H9 (cell line): ENCODE measurements around the gene PALS2. TPM values are rescaled to one million over a fixed set of nuclear protein-coding genes. Genes with fewer than 3 reads are reported as not detected.

Experiments used
- DNase-seq: peaks from one replicate; pipeline ENCODE4 v3.0.0-alpha.2; 2017
- H2AFZ ChIP-seq: one replicate; pipeline ENCODE4 v1.6.1; 2013; ENCODE audit warnings: mild to moderate bottlenecking, low read length, control low read depth, moderate library complexity
- H2AK5ac ChIP-seq: 2 replicates; pipeline ENCODE4 v1.6.1; 2013; ENCODE audit warnings: low read length, control low read depth, mixed read lengths; ENCODE audit not compliant: insufficient read length
- H2BK120ac ChIP-seq: one replicate; pipeline ENCODE4 v1.6.1; 2013; ENCODE audit warnings: low read depth, mild to moderate bottlenecking, low read length, control low read depth, inconsistent platforms; ENCODE audit not compliant: poor library complexity, severe bottlenecking
- H2BK12ac ChIP-seq: 2 replicates; pipeline ENCODE4 v1.6.1; 2013; ENCODE audit warnings: low read length, control low read depth, mixed read lengths, low read depth; ENCODE audit not compliant: insufficient read length
- H2BK15ac ChIP-seq: 2 replicates; pipeline ENCODE4 v1.6.1; 2013; ENCODE audit warnings: low read depth, low read length, control low read depth
- H2BK20ac ChIP-seq: one replicate; pipeline ENCODE4 v1.6.1; 2013; ENCODE audit warnings: low read depth, mild to moderate bottlenecking, low read length, control low read depth, inconsistent platforms; ENCODE audit not compliant: poor library complexity, severe bottlenecking
- H2BK5ac ChIP-seq: 2 replicates; pipeline ENCODE4 v1.6.1; 2013; ENCODE audit warnings: low read length, control low read depth, mixed read lengths; ENCODE audit not compliant: insufficient read length
- H3K14ac ChIP-seq: 2 replicates; pipeline ENCODE4 v1.6.1; 2013; ENCODE audit warnings: low read length, control low read depth; ENCODE audit not compliant: insufficient read depth
- H3K18ac ChIP-seq: 2 replicates; pipeline ENCODE4 v1.6.1; 2013; ENCODE audit warnings: low read depth, mild to moderate bottlenecking, mixed read lengths, low read length, control low read depth; ENCODE audit not compliant: insufficient read length
- H3K23ac ChIP-seq: 2 replicates; pipeline ENCODE4 v1.6.1; 2013; ENCODE audit warnings: low read length, control low read depth, mixed read lengths, low read depth; ENCODE audit not compliant: insufficient read length
- H3K23me2 ChIP-seq: 2 replicates; pipeline ENCODE4 v1.6.1; 2013; ENCODE audit warnings: low read depth, mild to moderate bottlenecking, mixed read lengths, low read length, control low read depth; ENCODE audit not compliant: insufficient read length, poor library complexity, severe bottlenecking
- H3K27ac ChIP-seq: 2 replicates; pipeline ENCODE4 v1.5.1; 2013; ENCODE audit warnings: low read length, control low read depth, mixed read lengths, low read depth; ENCODE audit not compliant: insufficient read length
- H3K27me3 ChIP-seq: 2 replicates; pipeline ENCODE4 v1.6.1; 2013; ENCODE audit warnings: low read length, control low read depth, inconsistent platforms; ENCODE audit not compliant: insufficient read depth
- H3K4ac ChIP-seq: 2 replicates; pipeline ENCODE4 v1.6.1; 2013; ENCODE audit warnings: low read depth, mild to moderate bottlenecking, control low read depth, inconsistent platforms, low read length, moderate library complexity
- H3K4me1 ChIP-seq: 2 replicates; pipeline ENCODE4 v1.6.1; 2013; ENCODE audit warnings: low read length, control low read depth, inconsistent platforms; ENCODE audit not compliant: insufficient read depth
- H3K4me2 ChIP-seq: 2 replicates; pipeline ENCODE4 v1.6.1; 2013; ENCODE audit warnings: low read length, control low read depth, mixed read lengths; ENCODE audit not compliant: insufficient read length, insufficient read depth
- H3K56ac ChIP-seq: 2 replicates; pipeline ENCODE4 v1.6.1; 2013; ENCODE audit warnings: low read depth, mild to moderate bottlenecking, mixed read lengths, low read length, control low read depth; ENCODE audit not compliant: insufficient read length
- H3K79me1 ChIP-seq: 2 replicates; pipeline ENCODE4 v1.6.1; 2013; ENCODE audit warnings: low read depth, mild to moderate bottlenecking, moderate library complexity, low read length, control low read depth, inconsistent platforms; ENCODE audit not compliant: insufficient read depth, poor library complexity, severe bottlenecking
- H3K79me2 ChIP-seq: 2 replicates; pipeline ENCODE4 v1.6.1; 2013; ENCODE audit warnings: low read length, control low read depth, inconsistent platforms; ENCODE audit not compliant: insufficient read depth
- H3K9ac ChIP-seq: 2 replicates; pipeline ENCODE4 v1.6.1; 2013; ENCODE audit warnings: low read length, control low read depth, mixed read lengths; ENCODE audit not compliant: insufficient read length; ENCODE audit errors: extremely low read depth
- H3K9me3 ChIP-seq: one replicate; pipeline ENCODE4 v1.6.1; 2013; ENCODE audit warnings: low read depth, low read length, inconsistent platforms; ENCODE audit not compliant: control insufficient read depth
- H3T11ph ChIP-seq: one replicate; pipeline ENCODE4 v1.6.1; 2013; ENCODE audit warnings: mild to moderate bottlenecking, low read length, control low read depth, inconsistent platforms
- H4K20me1 ChIP-seq: one replicate; pipeline ENCODE4 v1.6.1; 2013; ENCODE audit not compliant: control insufficient read depth, insufficient read length, insufficient read depth
- H4K5ac ChIP-seq: 2 replicates; pipeline ENCODE4 v1.6.1; 2013; ENCODE audit warnings: low read depth, mild to moderate bottlenecking, mixed read lengths, low read length, control low read depth; ENCODE audit not compliant: insufficient read length
- H4K8ac ChIP-seq: replicated peaks from 2 replicates; pipeline ENCODE4 v1.6.1; 2013; ENCODE audit warnings: low read length, control low read depth, mixed read lengths, low read depth; ENCODE audit not compliant: insufficient read length
- H4K91ac ChIP-seq: 2 replicates; pipeline ENCODE4 v1.6.1; 2013; ENCODE audit warnings: low read depth, mild to moderate bottlenecking, moderate library complexity, mixed read lengths, low read length, control low read depth; ENCODE audit not compliant: insufficient read length
- H3K27ac Mint-ChIP-seq, 3 experiments: 2 replicates in 2 of 3; 3 replicates in 1 of 3; pipeline ENCODE4 v1.8.0; 2020 to 2021; ENCODE audit warnings: mixed read lengths in 3 of 3, mild to moderate bottlenecking in 1 of 3, moderate library complexity in 1 of 3
- H3K27me3 Mint-ChIP-seq: 2 replicates; pipeline ENCODE4 v1.8.0; 2021; ENCODE audit warnings: low read depth, mild to moderate bottlenecking, moderate library complexity, mixed read lengths
- H3K36me3 Mint-ChIP-seq, 3 experiments: 2 replicates in 2 of 3; 3 replicates in 1 of 3; pipeline ENCODE4 v1.8.0; 2020 to 2021; ENCODE audit warnings: low read depth in 3 of 3, mixed read lengths in 3 of 3; ENCODE audit not compliant: insufficient read depth in 1 of 3
- H3K4me1 Mint-ChIP-seq, 2 experiments: 2 replicates each; pipeline ENCODE4 v1.8.0; 2020; ENCODE audit warnings: mixed read lengths in 2 of 2
- H3K4me3 Mint-ChIP-seq, 2 experiments: 2 replicates in 1 of 2; 3 replicates in 1 of 2; pipeline ENCODE4 v1.8.0; 2020 to 2021; ENCODE audit warnings: mild to moderate bottlenecking in 2 of 2, mixed read lengths in 2 of 2, moderate library complexity in 1 of 2
- H3K9me3 Mint-ChIP-seq, 2 experiments: 2 replicates in 1 of 2; 3 replicates in 1 of 2; pipeline ENCODE4 v1.8.0; 2020; ENCODE audit warnings: mild to moderate bottlenecking in 2 of 2, mixed read lengths in 2 of 2, moderate library complexity in 1 of 2
- WGBS: extraction: QIAGEN DNeasy Blood & Tissue Kit; methylation state at CpG from one replicate; pipeline ENCODE4 v1.1.7; 2013; ENCODE audit warnings: missing lambda C conversion rate, low lambda C conversion rate, mixed read lengths; ENCODE audit not compliant: insufficient read length; ENCODE audit errors: extremely low coverage; 5-methylcytosine and 5-hydroxymethylcytosine counted together
- total RNA-seq: library from RNA; stranded (reverse); gene quantifications from 2 replicates; pipeline ENCODE4 v1.2.1, GENCODE V29; 2021
- TF ChIP-seq, protein P1 (sequence below): fragments of 200-600 bp; sonication (generic); conservative IDR thresholded peaks from 3 replicates; pipeline ENCODE4 v1.8.0; 2021; ENCODE audit warnings: antibody characterized with exemption, mild to moderate bottlenecking

PALS2 gene
- total RNA-seq, 1 experiment from 2014 or later: 63.1 TPM

DNA sequence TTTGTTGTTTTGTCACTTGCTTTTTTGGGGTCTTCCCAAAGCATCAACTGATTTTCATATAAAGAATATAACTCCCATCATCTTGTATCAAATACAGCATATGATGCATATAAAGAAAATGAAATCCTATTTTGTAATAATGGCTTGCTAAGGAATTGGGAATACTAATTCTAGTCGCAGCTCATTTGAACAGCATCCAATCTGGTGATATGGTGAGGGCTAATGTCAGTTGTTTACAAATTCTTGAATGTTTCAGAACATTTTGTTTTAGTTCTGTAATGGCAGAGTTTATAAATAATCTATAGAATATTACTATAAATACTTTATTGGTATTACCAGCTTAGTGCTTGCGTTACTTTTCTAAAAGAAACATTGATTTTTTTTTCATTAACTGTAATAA is 8.9 kb downstream of the PALS2 start:
- Histone ChIP-seq H2BK15ac (no peak overlapping the region), H3K23me2 (no peaks in the 10 kb centered on the region), H3K18ac (no peak overlapping the region), H3T11ph (no peak overlapping the region), H2BK20ac (no peak overlapping the region), H2AK5ac (no peak overlapping the region), H4K8ac (no peak overlapping the region), H3K79me2 (peaks cover 35% of the 10 kb centered on the region), H3K27me3 (no peaks in the 10 kb centered on the region), H2BK120ac (no peak overlapping the region), H3K9ac (no peak overlapping the region), H3K27ac (no peak overlapping the region), H2AFZ (no peak overlapping the region), H2BK5ac (no peak overlapping the region), H3K56ac (no peak overlapping the region), H3K79me1 (no peaks in the 10 kb centered on the region), H4K20me1 (no peaks in the 10 kb centered on the region), H2BK12ac (no peak overlapping the region), H4K91ac (no peak overlapping the region), H3K14ac (no peak overlapping the region), H3K9me3 (no peaks in the 10 kb centered on the region), H4K5ac (no peak overlapping the region), H3K4ac (no peak overlapping the region), H3K23ac (no peak overlapping the region), H3K4me2 (no peak overlapping the region), H3K4me1 (peaks cover 2% of the 10 kb centered on the region; the same call in 1 of the 2 replicates)
- no peak for DNase-seq
- no peak overlapping the region for H3K4me3 Mint-ChIP-seq
- TF ChIP-seq, protein P1, sequence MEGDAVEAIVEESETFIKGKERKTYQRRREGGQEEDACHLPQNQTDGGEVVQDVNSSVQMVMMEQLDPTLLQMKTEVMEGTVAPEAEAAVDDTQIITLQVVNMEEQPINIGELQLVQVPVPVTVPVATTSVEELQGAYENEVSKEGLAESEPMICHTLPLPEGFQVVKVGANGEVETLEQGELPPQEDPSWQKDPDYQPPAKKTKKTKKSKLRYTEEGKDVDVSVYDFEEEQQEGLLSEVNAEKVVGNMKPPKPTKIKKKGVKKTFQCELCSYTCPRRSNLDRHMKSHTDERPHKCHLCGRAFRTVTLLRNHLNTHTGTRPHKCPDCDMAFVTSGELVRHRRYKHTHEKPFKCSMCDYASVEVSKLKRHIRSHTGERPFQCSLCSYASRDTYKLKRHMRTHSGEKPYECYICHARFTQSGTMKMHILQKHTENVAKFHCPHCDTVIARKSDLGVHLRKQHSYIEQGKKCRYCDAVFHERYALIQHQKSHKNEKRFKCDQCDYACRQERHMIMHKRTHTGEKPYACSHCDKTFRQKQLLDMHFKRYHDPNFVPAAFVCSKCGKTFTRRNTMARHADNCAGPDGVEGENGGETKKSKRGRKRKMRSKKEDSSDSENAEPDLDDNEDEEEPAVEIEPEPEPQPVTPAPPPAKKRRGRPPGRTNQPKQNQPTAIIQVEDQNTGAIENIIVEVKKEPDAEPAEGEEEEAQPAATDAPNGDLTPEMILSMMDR: no peak
- peaks cover 25 to 47% of the 10 kb centered on the region in 2 experiments for H3K4me1 Mint-ChIP-seq
- no peaks in the 10 kb centered on the region for H3K27me3 Mint-ChIP-seq
- H3K27ac Mint-ChIP-seq: no peak overlapping the region
- peaks cover 5 to 15% (median 14%) of the 10 kb centered on the region in 3 experiments; a peak in 5 of 7 replicates for H3K36me3 Mint-ChIP-seq
- peaks cover 0 to 4% of the 10 kb centered on the region in 2 experiments; a peak in 2 of 5 replicates for H3K9me3 Mint-ChIP-seq
- no CpG with 5 or more reads among the region's 2 CpGs for WGBS
